ENCODE results near the gene ASTN2.

The ASTN2 gene

DNA sequence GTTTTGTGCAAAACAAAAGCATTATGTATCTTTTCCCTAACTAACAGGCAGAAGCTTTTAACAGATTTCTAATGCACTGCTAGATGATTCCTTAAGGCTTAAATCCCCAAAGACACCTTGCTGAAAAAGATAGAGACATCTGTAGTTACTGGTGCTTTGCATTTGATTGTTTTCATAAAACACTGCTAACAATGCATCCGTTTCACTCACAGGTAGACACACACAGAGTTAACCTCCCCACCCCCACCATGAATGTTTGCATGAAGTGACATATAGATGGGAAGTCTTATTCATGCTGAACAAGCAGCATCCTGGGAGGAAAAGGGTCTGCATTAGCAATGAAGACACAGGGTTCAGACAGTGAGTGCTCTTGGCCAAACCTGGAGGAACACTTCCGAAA lies 100.9 kb downstream of the ASTN2 start:
- ChIA-PET CTCF (interaction anchor here (1.3 kb wide), 1 partner anchor 30 kb away, joined by 4 read pairs; no protein-coding TSS in a partner anchor), POLR2A (no interaction called here)
- DNase-seq (ENCODE audit: extremely low spot score): no peak
- TF ChIP-seq, protein P1, sequence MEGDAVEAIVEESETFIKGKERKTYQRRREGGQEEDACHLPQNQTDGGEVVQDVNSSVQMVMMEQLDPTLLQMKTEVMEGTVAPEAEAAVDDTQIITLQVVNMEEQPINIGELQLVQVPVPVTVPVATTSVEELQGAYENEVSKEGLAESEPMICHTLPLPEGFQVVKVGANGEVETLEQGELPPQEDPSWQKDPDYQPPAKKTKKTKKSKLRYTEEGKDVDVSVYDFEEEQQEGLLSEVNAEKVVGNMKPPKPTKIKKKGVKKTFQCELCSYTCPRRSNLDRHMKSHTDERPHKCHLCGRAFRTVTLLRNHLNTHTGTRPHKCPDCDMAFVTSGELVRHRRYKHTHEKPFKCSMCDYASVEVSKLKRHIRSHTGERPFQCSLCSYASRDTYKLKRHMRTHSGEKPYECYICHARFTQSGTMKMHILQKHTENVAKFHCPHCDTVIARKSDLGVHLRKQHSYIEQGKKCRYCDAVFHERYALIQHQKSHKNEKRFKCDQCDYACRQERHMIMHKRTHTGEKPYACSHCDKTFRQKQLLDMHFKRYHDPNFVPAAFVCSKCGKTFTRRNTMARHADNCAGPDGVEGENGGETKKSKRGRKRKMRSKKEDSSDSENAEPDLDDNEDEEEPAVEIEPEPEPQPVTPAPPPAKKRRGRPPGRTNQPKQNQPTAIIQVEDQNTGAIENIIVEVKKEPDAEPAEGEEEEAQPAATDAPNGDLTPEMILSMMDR (IDR thresholded peaks at IDR 0.05; ENCODE audit: control extremely low read depth, extremely low read depth, low read depth, missing control alignments): no peak

DNA sequence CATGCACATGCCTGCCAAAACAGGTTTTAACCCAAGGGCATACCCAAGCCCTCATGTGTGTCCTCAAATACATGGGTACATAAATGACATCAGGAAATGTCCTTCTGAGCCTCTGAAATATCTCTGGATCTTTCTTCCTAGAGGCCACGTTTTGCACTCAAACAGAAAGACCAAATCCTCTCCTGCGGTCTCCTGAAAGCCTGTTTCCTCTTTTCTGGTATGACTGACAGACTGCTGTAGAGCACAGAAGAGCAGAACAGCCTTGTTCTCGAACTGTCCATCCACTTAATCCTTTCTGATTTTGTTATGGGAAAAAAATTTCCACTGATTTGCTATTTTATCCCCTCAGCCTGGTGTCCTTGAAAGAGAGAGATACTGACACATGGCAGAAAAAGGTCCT lies 107.2 kb downstream of the ASTN2 start:
- CTCF ChIA-PET: no interaction called here
- no peak for DNase-seq (ENCODE audit: extremely low spot score)

DNA sequence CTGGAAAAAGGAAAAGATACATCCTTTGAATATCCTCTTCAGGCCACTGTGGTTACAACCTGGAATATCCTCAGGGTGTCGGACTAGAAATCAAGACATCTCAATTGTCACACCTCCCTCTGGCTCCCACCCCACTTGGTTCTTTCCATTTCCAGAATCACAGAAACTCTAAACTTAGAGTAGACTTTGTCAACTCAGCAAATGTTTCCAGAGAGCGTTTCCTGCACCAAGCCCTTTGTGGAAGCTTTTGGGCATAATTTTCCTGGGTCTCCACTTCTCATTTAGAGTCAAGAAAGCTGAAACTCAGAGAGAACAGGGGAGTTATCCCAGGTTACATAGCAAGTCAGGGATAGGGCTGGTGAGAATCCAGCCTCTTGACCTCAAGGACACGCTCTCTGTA lies 108.8 kb downstream of the ASTN2 start:
- no peak for DNase-seq (ENCODE audit: extremely low spot score)
- TF ChIP-seq, protein P1 (IDR thresholded peaks at IDR 0.05; ENCODE audit: control extremely low read depth, extremely low read depth, low read depth, missing control alignments): no peak
- POLR2A ChIA-PET: no interaction called here
- CTCF ChIA-PET: no interaction called here

More for the DNA sequence above, 107.2 kb downstream of the ASTN2 start:
- TF ChIP-seq, protein P1 (IDR thresholded peaks at IDR 0.05; ENCODE audit: control extremely low read depth, extremely low read depth, low read depth, missing control alignments): no peak
- POLR2A ChIA-PET: no interaction called here

DNA sequence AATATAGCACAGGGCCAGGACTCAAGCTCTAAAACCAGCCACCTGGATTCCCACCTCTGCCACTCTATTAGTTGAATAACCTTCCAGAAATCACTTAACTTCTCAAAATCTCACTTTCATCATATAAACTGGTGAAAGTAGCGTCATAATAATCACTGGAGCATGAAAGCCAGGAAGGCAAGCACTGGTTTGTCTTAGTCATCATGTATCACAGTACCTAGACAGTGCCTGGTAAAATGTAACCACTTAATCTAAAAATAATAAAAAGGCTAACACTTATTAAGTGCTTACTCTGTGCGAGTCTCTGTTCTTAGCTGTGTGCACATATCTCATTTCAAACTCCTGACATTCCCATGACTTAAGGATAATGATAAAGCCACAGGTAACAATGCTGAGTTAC lies 109.4 kb downstream of the ASTN2 start:
- ChIA-PET POLR2A (no interaction called here), CTCF (no interaction called here)
- DNase-seq (ENCODE audit: extremely low spot score): no peak
- TF ChIP-seq, protein P1 (IDR thresholded peaks at IDR 0.05; ENCODE audit: control extremely low read depth, extremely low read depth, low read depth, missing control alignments): no peak

DNA sequence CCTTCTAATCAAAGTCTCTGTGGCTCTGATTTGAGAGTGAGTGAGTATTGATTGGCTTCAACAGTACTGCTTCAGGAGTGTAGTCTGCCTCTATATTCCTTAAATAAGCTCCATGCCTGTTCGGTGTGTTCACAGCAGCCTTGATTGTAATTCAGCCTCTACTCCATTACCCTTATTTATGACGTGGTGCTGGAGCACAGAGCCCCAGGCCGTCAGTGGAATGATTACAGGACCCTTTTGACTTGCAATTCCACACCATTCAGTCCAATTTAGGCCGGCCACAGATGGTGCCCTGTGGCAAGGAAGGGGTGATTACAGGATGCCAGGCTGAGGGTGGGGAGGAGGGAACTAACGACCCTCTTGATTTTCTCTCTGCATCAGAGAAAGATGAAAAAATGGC lies 110.3 kb downstream of the ASTN2 start:
- CTCF ChIA-PET: no interaction called here
- POLR2A ChIA-PET: no interaction called here
- no peak for DNase-seq (ENCODE audit: extremely low spot score)

DNA sequence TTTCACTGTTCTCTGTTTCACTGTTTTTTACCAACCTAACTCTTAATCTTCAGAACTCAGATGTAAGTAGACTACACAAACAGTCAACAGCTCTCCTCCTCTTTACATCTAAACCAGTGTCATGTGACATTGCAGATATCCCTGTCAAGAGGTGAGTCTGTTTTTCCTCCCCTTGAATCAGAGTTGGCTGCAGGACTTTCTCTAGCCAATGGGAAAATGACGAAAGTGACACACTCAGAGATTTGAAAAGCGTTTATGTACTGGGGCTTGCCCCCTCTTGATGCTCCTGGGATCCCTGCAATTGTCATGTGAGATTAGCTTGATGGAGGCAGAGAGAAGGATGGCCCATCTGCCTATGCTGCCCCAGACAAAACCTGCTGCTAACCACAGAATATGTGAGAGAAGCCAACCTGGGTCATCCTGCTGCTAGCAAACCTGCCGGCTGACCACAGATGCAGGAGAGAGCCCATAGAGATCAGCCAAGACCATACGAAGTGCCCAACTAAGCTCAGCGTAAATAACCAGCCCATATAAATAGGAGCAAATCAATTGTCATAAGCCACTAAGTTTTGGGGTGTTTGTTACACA lies 111.1 kb downstream of the ASTN2 start:
- DNase-seq (ENCODE audit: extremely low spot score): no peak
- ChIA-PET POLR2A (no interaction called here), CTCF (no interaction called here)
- TF ChIP-seq, protein P1 (IDR thresholded peaks at IDR 0.05; ENCODE audit: control extremely low read depth, extremely low read depth, low read depth, missing control alignments): no peak

More for the DNA sequence above, 110.3 kb downstream of the ASTN2 start:
- TF ChIP-seq, protein P1 (IDR thresholded peaks at IDR 0.05; ENCODE audit: control extremely low read depth, extremely low read depth, low read depth, missing control alignments): no peak

DNA sequence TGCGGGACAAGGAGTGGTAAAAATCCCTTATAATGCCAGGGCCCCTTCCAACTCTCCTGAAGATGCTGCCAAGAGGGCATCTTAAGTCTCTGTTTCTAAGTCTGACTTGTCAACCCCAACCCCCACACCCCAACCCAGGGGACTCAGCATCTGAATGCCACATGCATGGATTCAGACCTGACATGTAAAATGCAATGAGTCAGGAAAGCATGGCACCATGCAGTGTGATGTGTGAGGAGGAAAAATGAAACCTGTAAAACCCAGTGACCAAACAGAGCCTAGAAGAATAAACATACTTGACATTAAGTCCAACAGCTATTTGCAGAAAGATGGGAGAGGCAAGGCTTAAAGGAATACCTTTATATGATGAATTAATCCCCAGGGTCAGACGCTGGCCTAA lies 112.4 kb downstream of the ASTN2 start:
- ChIA-PET CTCF (no interaction called here), POLR2A (no interaction called here)
- no peak for DNase-seq (ENCODE audit: extremely low spot score)
- TF ChIP-seq, protein P1 (IDR thresholded peaks at IDR 0.05; ENCODE audit: control extremely low read depth, extremely low read depth, low read depth, missing control alignments): no peak

Measured in GM10248 (cell line).